DND-41 (cell line): ENCODE data around the gene TMEM121B.

Source experiments
- ATAC-seq: fragments of 200-7000 bp; cut with Tn5 transposase; 3 replicates; pipeline ENCODE4 v1.9.1; 2021; ENCODE audit warnings: low read depth; ENCODE audit not compliant: insufficient read depth
- DNase-seq: peaks from one replicate; pipeline ENCODE4 v3.0.0-alpha.2; 2020
- H2AFZ ChIP-seq: 2 replicates; pipeline ENCODE4 v1.6.0; 2012; ENCODE audit warnings: low read depth, low read length
- H3K27ac ChIP-seq: 2 replicates; pipeline ENCODE4 v1.5.1; 2012; ENCODE audit warnings: low read length, inconsistent platforms
- H3K27me3 ChIP-seq: fragments of 200-600 bp; sonication (generic); 2 replicates; pipeline ENCODE4 v1.6.0; 2012; ENCODE audit warnings: low read length, mild to moderate bottlenecking, inconsistent platforms; ENCODE audit not compliant: insufficient read depth, poor library complexity
- H3K36me3 ChIP-seq: 2 replicates; pipeline ENCODE4 v1.5.1; 2012; ENCODE audit warnings: low read length, inconsistent platforms; ENCODE audit not compliant: insufficient read depth
- H3K4me1 ChIP-seq: 2 replicates; pipeline ENCODE4 v1.5.1; 2012; ENCODE audit warnings: mild to moderate bottlenecking, low read length; ENCODE audit not compliant: insufficient read depth
- H3K4me2 ChIP-seq: 2 replicates; pipeline ENCODE4 v1.6.0; 2012; ENCODE audit warnings: mild to moderate bottlenecking, moderate library complexity, low read length, inconsistent platforms; ENCODE audit not compliant: insufficient read depth
- H3K4me3 ChIP-seq, 2 experiments: fragments of 200-600 bp in 1 of 2; shearing (Covaris generic) in 1 of 2; 2 replicates each; pipeline ENCODE4 v1.5.1; 2012 to 2016; ENCODE audit warnings: inconsistent platforms in 2 of 2, low read length in 2 of 2, mild to moderate bottlenecking in 2 of 2, low read depth in 1 of 2, moderate library complexity in 1 of 2
- H3K79me2 ChIP-seq: 2 replicates; pipeline ENCODE4 v1.6.0; 2012; ENCODE audit warnings: low read length, inconsistent platforms; ENCODE audit not compliant: insufficient read depth
- H3K9ac ChIP-seq: 2 replicates; pipeline ENCODE4 v1.6.0; 2012; ENCODE audit warnings: low read depth, mild to moderate bottlenecking, inconsistent platforms, low read length, moderate library complexity
- H3K9me3 ChIP-seq: 2 replicates; pipeline ENCODE4 v1.5.1; 2012; ENCODE audit warnings: low read length, moderate library complexity, mild to moderate bottlenecking, inconsistent platforms; ENCODE audit not compliant: insufficient read depth, severe bottlenecking
- H4K20me1 ChIP-seq: 2 replicates; pipeline ENCODE4 v1.6.0; 2012; ENCODE audit warnings: low read length; ENCODE audit not compliant: insufficient read depth
- EZH2 ChIP-seq: IDR thresholded peaks from 3 replicates; pipeline ENCODE4 v1.6.1; 2012; ENCODE audit warnings: borderline replicate concordance, low read depth, mild to moderate bottlenecking, moderate library complexity, low read length, inconsistent platforms; ENCODE audit not compliant: severe bottlenecking
- TF ChIP-seq, protein P1 (sequence below): IDR thresholded peaks from 2 replicates; pipeline ENCODE4 v1.5.1; 2012; ENCODE audit warnings: borderline replicate concordance, low read length, moderate library complexity, mild to moderate bottlenecking; ENCODE audit not compliant: poor library complexity, severe bottlenecking; ENCODE audit errors: extremely low read depth

TMEM121B gene

DNA sequence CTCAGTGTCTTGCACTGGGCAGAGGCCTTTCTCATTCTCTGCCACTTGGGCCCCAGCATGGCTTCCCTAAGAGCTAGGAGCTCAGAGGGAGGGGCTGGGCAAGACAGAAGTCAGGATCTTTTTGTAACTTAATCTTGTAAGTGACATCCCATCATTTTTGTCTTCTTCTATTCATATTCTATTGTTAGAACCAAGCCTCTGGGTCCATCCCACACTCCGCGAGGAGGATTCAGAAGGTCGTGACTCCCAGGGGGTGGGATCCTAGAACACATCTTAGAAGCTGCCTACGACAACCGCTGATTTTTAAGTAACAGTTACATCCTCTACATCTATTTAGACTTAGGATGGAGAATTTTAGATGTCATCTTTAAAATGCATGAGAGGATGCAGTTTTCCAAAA lies 37.9 kb downstream of the TMEM121B start:
- H4K20me1 ChIP-seq: peaks cover 19% of the 10 kb centered on the region
- no peak overlapping the region for H3K27ac ChIP-seq
- TF ChIP-seq, protein P1, sequence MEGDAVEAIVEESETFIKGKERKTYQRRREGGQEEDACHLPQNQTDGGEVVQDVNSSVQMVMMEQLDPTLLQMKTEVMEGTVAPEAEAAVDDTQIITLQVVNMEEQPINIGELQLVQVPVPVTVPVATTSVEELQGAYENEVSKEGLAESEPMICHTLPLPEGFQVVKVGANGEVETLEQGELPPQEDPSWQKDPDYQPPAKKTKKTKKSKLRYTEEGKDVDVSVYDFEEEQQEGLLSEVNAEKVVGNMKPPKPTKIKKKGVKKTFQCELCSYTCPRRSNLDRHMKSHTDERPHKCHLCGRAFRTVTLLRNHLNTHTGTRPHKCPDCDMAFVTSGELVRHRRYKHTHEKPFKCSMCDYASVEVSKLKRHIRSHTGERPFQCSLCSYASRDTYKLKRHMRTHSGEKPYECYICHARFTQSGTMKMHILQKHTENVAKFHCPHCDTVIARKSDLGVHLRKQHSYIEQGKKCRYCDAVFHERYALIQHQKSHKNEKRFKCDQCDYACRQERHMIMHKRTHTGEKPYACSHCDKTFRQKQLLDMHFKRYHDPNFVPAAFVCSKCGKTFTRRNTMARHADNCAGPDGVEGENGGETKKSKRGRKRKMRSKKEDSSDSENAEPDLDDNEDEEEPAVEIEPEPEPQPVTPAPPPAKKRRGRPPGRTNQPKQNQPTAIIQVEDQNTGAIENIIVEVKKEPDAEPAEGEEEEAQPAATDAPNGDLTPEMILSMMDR: no peak
- no peak for TF ChIP-seq EZH2
- DNase-seq (no peak), ATAC-seq (no peak)
- H3K9ac ChIP-seq: no peak overlapping the region
- H3K4me1 ChIP-seq: peaks cover 43% of the 10 kb centered on the region
- no peaks in the 10 kb centered on the region for H3K9me3 ChIP-seq
- peaks cover 22% of the 10 kb centered on the region for H3K79me2 ChIP-seq
- no peak overlapping the region for H3K4me2 ChIP-seq
- no peak overlapping the region for H3K4me3 ChIP-seq
- no peaks in the 10 kb centered on the region; the same call in 1 of the 2 replicates for H3K36me3 ChIP-seq
- H2AFZ ChIP-seq: no peak overlapping the region
- H3K27me3 ChIP-seq: no peaks in the 10 kb centered on the region

DNA sequence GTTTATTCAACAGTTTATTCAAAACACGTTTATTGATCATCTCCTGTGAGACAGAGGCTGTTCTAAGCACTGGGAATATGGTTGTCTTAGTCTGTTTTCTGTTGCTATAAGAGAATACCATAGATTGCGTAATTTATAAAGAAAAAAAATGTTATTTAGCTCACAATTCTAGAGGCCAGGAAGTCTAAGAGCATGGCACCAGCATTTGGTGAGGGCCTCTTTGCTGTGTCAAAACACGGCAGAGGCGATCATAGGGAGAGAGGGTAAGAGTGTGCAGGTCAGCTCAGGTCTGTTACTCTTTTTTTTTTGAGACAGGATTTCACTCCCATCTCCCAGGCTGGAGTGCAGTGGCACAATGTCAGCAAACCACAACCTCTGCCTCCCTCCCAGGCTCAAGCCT lies 41.6 kb downstream of the TMEM121B start:
- no peak for ATAC-seq
- H4K20me1 ChIP-seq: no peaks in the 10 kb centered on the region
- H3K4me3 ChIP-seq: no peak overlapping the region
- H3K9ac ChIP-seq: no peak overlapping the region
- no peaks in the 10 kb centered on the region for H3K9me3 ChIP-seq
- TF ChIP-seq, protein P1: no peak
- TF ChIP-seq EZH2: no peak
- DNase-seq: no peak
- no peak overlapping the region for H3K4me2 ChIP-seq
- H3K36me3 ChIP-seq: no peaks in the 10 kb centered on the region
- H2AFZ ChIP-seq: no peak overlapping the region
- peaks cover 23% of the 10 kb centered on the region for H3K4me1 ChIP-seq
- no peaks in the 10 kb centered on the region for H3K27me3 ChIP-seq
- H3K79me2 ChIP-seq: no peaks in the 10 kb centered on the region
- H3K27ac ChIP-seq: no peak overlapping the region

DNA sequence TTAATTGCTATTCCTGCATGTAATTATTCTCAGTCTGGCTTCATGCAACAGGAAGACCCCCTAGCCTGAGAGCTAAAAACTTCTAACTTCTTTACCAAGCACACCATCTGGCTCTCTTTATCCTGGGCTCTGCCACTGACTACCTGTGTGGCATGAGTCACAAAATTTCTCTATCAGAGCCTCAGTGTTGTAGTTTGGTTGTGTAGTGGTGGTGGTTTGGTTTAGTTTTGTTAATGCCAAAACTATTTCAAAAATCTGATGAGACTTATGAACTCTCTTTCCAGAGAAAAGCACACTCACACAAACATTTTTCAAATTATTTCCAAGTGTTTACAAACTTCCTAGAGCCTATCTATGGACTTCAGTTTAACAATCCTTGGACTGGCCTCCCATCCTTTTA lies 43.9 kb downstream of the TMEM121B start:
- DNase-seq (no peak), ATAC-seq (no peak)
- H3K9ac ChIP-seq: no peak overlapping the region
- no peaks in the 10 kb centered on the region for H4K20me1 ChIP-seq
- H3K9me3 ChIP-seq: no peaks in the 10 kb centered on the region
- TF ChIP-seq, protein P1: no peak
- no peak for TF ChIP-seq EZH2
- H3K79me2 ChIP-seq: no peaks in the 10 kb centered on the region
- H3K27ac ChIP-seq: no peak overlapping the region
- H3K27me3 ChIP-seq: no peaks in the 10 kb centered on the region
- H3K4me3 ChIP-seq: no peak overlapping the region
- no peak overlapping the region for H2AFZ ChIP-seq
- no peaks in the 10 kb centered on the region for H3K36me3 ChIP-seq
- no peak overlapping the region for H3K4me2 ChIP-seq
- H3K4me1 ChIP-seq: peaks cover 13% of the 10 kb centered on the region

DNA sequence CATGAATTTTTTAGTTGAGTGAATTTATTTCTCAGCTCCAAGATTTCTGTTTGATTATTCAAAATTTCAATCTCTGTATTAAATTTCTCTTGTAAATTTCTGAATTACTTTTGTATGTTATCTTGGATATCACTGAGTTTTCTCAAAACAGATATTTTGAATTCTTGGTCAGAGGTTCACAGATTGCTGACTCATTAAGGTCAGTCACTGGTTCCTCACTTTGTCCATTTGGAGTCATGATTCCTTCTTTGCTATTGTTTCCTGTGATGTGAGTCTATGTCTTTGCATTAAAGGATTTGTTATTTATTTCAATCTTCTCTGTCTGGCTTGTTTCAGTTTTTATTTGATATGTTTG lies 46.5 kb downstream of the TMEM121B start:
- Histone ChIP-seq H3K27ac (no peak overlapping the region), H3K27me3 (no peaks in the 10 kb centered on the region), H3K9me3 (no peaks in the 10 kb centered on the region), H3K4me3 (no peak overlapping the region), H3K4me2 (no peak overlapping the region), H3K36me3 (no peaks in the 10 kb centered on the region), H4K20me1 (no peaks in the 10 kb centered on the region), H3K9ac (no peak overlapping the region), H2AFZ (no peak overlapping the region), H3K4me1 (peaks cover 13% of the 10 kb centered on the region), H3K79me2 (no peaks in the 10 kb centered on the region)
- no peak for TF ChIP-seq EZH2
- TF ChIP-seq, protein P1: no peak
- DNase-seq (no peak), ATAC-seq (no peak)
